MM.1S (cell line): ENCODE data around the gene SEPTIN3.
"Not testable (repeated sequence)": the region's sequence is repeated elsewhere in the genome, so short reads cannot be mapped to it uniquely, and the experiment has no call there.

Source experiments
- DNase-seq: peaks from one replicate; pipeline ENCODE4 v3.0.0-alpha.2; 2015
- H2AFZ ChIP-seq: fragments of 300-600 bp; sonication (generic); 2 replicates; pipeline ENCODE4 v1.6.0; 2016; ENCODE audit warnings: antibody characterized with exemption, low read length
- H3F3A ChIP-seq: fragments of 300-600 bp; sonication (generic); 2 replicates; pipeline ENCODE4 v1.6.1; 2016; ENCODE audit warnings: mild to moderate bottlenecking, antibody characterized with exemption, low read length, moderate library complexity, mixed read lengths; ENCODE audit not compliant: insufficient read depth
- H3K27ac ChIP-seq: fragments of 300-600 bp; sonication (generic); 2 replicates; pipeline ENCODE4 v1.5.1; 2016; ENCODE audit warnings: mild to moderate bottlenecking, low read length
- H3K27me3 ChIP-seq: fragments of 300-600 bp; sonication (generic); replicated peaks from 2 replicates; pipeline ENCODE4 v1.6.0; 2016; ENCODE audit warnings: low read length; ENCODE audit not compliant: insufficient read depth
- H3K36me3 ChIP-seq: fragments of 300-600 bp; sonication (generic); replicated peaks from 2 replicates; pipeline ENCODE4 v1.6.1; 2016; ENCODE audit warnings: mild to moderate bottlenecking, low read length, mixed read lengths; ENCODE audit not compliant: insufficient read depth
- H3K4me1 ChIP-seq: fragments of 300-600 bp; sonication (generic); 2 replicates; pipeline ENCODE4 v1.6.1; 2016; ENCODE audit warnings: low read length, mixed read lengths
- H3K4me2 ChIP-seq: fragments of 300-600 bp; sonication (generic); 2 replicates; pipeline ENCODE4 v1.6.0; 2016; ENCODE audit warnings: low read depth, low read length
- H3K4me3 ChIP-seq: fragments of 300-600 bp; sonication (generic); 2 replicates; pipeline ENCODE4 v1.5.1; 2016; ENCODE audit warnings: low read length, mixed read lengths
- H3K79me2 ChIP-seq: fragments of 300-600 bp; sonication (generic); 2 replicates; pipeline ENCODE4 v1.6.1; 2016; ENCODE audit warnings: mixed run types, low read length, mixed read lengths
- H3K9ac ChIP-seq: fragments of 300-600 bp; sonication (generic); 2 replicates; pipeline ENCODE4 v1.6.1; 2016; ENCODE audit warnings: low read length, mixed read lengths
- H3K9me2 ChIP-seq: fragments of 300-600 bp; sonication (generic); replicated peaks from 2 replicates; pipeline ENCODE4 v1.6.1; 2016; ENCODE audit warnings: mild to moderate bottlenecking, low read length, mixed read lengths; ENCODE audit not compliant: insufficient read depth
- H3K9me3 ChIP-seq: fragments of 300-600 bp; sonication (generic); replicated peaks from 2 replicates; pipeline ENCODE4 v1.6.1; 2016; ENCODE audit warnings: mild to moderate bottlenecking, low read length, mixed read lengths; ENCODE audit not compliant: insufficient read depth
- H4K20me1 ChIP-seq: fragments of 300-600 bp; sonication (generic); 2 replicates; pipeline ENCODE4 v1.6.1; 2016; ENCODE audit warnings: mild to moderate bottlenecking, low read length, moderate library complexity, mixed read lengths; ENCODE audit not compliant: insufficient read depth
- CTCF ChIP-seq: fragments of 300-600 bp; sonication (generic); IDR thresholded peaks from 2 replicates; pipeline ENCODE4 v1.5.1; 2016; ENCODE audit warnings: antibody characterized with exemption, low read length, mixed read lengths
- EZH2 ChIP-seq: fragments of 300-600 bp; sonication (generic); optimal IDR thresholded peaks from 2 replicates; pipeline ENCODE3; 2017; ENCODE audit warnings: low read depth, mild to moderate bottlenecking, antibody characterized with exemption, low read length, mixed read lengths
- EZH2phosphoT487 ChIP-seq: fragments of 300-600 bp; sonication (generic); IDR thresholded peaks from 2 replicates; pipeline ENCODE4 v1.6.1; 2018; ENCODE audit warnings: antibody characterized with exemption, low read length

Gene SEPTIN3

GRCh38 chr22:41948142-41948541 lies 21.1 kb upstream of the SEPTIN3 start:
- no peaks in the 10 kb centered on the region for H4K20me1 ChIP-seq
- peaks cover 8% of the 10 kb centered on the region; the same call in 1 of the 2 replicates for H3K4me1 ChIP-seq
- no peaks in the 10 kb centered on the region for H3K9me3 ChIP-seq
- H2AFZ ChIP-seq: no peak overlapping the region
- no peak for TF ChIP-seq CTCF
- TF ChIP-seq EZH2phosphoT487: no peak
- TF ChIP-seq EZH2: no peak
- H3K4me2 ChIP-seq: no peak overlapping the region
- H3K27me3 ChIP-seq: no peaks in the 10 kb centered on the region
- DNase-seq: no peak
- H3K27ac ChIP-seq: no peak overlapping the region
- H3K36me3 ChIP-seq: peaks cover 5% of the 10 kb centered on the region; the same call in 1 of the 2 replicates
- no peaks in the 10 kb centered on the region for H3K9me2 ChIP-seq
- H3F3A ChIP-seq: peaks cover 4% of the 10 kb centered on the region
- H3K79me2 ChIP-seq: peaks cover 34% of the 10 kb centered on the region
- no peak overlapping the region for H3K9ac ChIP-seq
- H3K4me3 ChIP-seq: no peak overlapping the region

GRCh38 chr22:41948928-41949296 lies 20.3 kb upstream of the SEPTIN3 start:
- not testable (repeated sequence) for H3K4me2 ChIP-seq, H3K9ac ChIP-seq, H3K4me3 ChIP-seq, DNase-seq, H2AFZ ChIP-seq, H4K20me1 ChIP-seq, H3K36me3 ChIP-seq, H3K27ac ChIP-seq, H3K4me1 ChIP-seq, H3K9me3 ChIP-seq, H3K9me2 ChIP-seq, H3F3A ChIP-seq, H3K27me3 ChIP-seq
- peaks cover 26% of the 10 kb centered on the region for H3K79me2 ChIP-seq

GRCh38 chr22:41949297-41949965 lies 19.8 kb upstream of the SEPTIN3 start:
- no peak overlapping the region for H3K27ac ChIP-seq
- peaks cover 3% of the 10 kb centered on the region; the same call in 1 of the 2 replicates for H3K36me3 ChIP-seq
- H3K4me1 ChIP-seq: peaks cover 6% of the 10 kb centered on the region; the same call in 1 of the 2 replicates
- H3K4me3 ChIP-seq: no peak overlapping the region
- peaks cover 3% of the 10 kb centered on the region; the same call in 1 of the 2 replicates for H3F3A ChIP-seq
- H4K20me1 ChIP-seq: no peaks in the 10 kb centered on the region
- DNase-seq: no peak
- no peak overlapping the region for H2AFZ ChIP-seq
- TF ChIP-seq CTCF (no peak), EZH2phosphoT487 (no peak)
- no peaks in the 10 kb centered on the region for H3K9me2 ChIP-seq
- H3K27me3 ChIP-seq: no peaks in the 10 kb centered on the region
- no peaks in the 10 kb centered on the region for H3K9me3 ChIP-seq
- no peak overlapping the region for H3K9ac ChIP-seq
- no peak overlapping the region for H3K4me2 ChIP-seq
- H3K79me2 ChIP-seq: peaks cover 22% of the 10 kb centered on the region

- Histone ChIP-seq H3K4me2 (no peak within 1 kb of the TSS), H4K20me1 (no peaks in the 10 kb centered on the region), H3F3A (no peaks in the 10 kb centered on the region), H3K36me3 (no peaks in the 10 kb centered on the region), H3K4me1 (no peaks in the 10 kb centered on the region), H3K4me3 (no peak within 1 kb of the TSS), H3K9me3 (no peaks in the 10 kb centered on the region), H3K27me3 (no peaks in the 10 kb centered on the region), H3K27ac (no peak within 1 kb of the TSS), H3K79me2 (no peaks in the 10 kb centered on the region), H2AFZ (no peak within 1 kb of the TSS), H3K9me2 (no peaks in the 10 kb centered on the region), H3K9ac (no peak within 1 kb of the TSS)
- DNase-seq: no peak
- TF ChIP-seq EZH2 (no peak), CTCF (no peak), EZH2phosphoT487 (no peak)
These were observed 17.3 kb upstream of the SEPTIN3 start, which contains the start of gene SMIM45 for GRCh38 chr22:41951898-41952474. Gene SMIM45, plus strand, starts transcription at chr22:41952150.
